Measurements from ENCODE around the gene SMIM21. TPM values are rescaled to one million over a fixed set of nuclear protein-coding genes. Genes with fewer than 3 reads are reported as not detected.
A peak's percentile ranks its signal among the peaks of the same experiment; 100 is the strongest.

The SMIM21 gene
- total RNA-seq, 6 experiments from 2014 or later: not detected

- Histone ChIP-seq H3K36me3 (no peaks in the 10 kb centered on the region), H3K27me3 (no peaks in the 10 kb centered on the region), H3K27ac (no peak overlapping the region), H3K9me3 (no peaks in the 10 kb centered on the region), H3K4me3 (no peak overlapping the region), H3K4me1 (no peaks in the 10 kb centered on the region)
- ATAC-seq (no peak), DNase-seq (no peak)
- TF ChIP-seq, protein P1, sequence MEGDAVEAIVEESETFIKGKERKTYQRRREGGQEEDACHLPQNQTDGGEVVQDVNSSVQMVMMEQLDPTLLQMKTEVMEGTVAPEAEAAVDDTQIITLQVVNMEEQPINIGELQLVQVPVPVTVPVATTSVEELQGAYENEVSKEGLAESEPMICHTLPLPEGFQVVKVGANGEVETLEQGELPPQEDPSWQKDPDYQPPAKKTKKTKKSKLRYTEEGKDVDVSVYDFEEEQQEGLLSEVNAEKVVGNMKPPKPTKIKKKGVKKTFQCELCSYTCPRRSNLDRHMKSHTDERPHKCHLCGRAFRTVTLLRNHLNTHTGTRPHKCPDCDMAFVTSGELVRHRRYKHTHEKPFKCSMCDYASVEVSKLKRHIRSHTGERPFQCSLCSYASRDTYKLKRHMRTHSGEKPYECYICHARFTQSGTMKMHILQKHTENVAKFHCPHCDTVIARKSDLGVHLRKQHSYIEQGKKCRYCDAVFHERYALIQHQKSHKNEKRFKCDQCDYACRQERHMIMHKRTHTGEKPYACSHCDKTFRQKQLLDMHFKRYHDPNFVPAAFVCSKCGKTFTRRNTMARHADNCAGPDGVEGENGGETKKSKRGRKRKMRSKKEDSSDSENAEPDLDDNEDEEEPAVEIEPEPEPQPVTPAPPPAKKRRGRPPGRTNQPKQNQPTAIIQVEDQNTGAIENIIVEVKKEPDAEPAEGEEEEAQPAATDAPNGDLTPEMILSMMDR (IDR thresholded peaks at IDR 0.05): no peak
- no peak for TF ChIP-seq POLR2A (IDR thresholded peaks at IDR 0.05)
- 66% methylated on average over 3 of the region's 17 CpGs for WGBS (ENCODE audit: insufficient coverage, low coverage, low lambda C conversion rate, missing lambda C conversion rate)
- intact Hi-C loops (cut with DNase I): no loop called here
Observed at GRCh38 chr18:75369026-75369721, 58.3 kb downstream of the SMIM21 start.

GRCh38 chr18:75365837-75366236 is 61.7 kb downstream of the SMIM21 start:
- Histone ChIP-seq H3K4me1 (no peaks in the 10 kb centered on the region), H3K27me3 (no peaks in the 10 kb centered on the region), H3K36me3 (no peaks in the 10 kb centered on the region), H3K4me3 (no peak overlapping the region), H3K27ac (no peak overlapping the region), H3K9me3 (no peaks in the 10 kb centered on the region)
- DNase-seq: no peak
- intact Hi-C loops (cut with DNase I): no loop called here
- TF ChIP-seq POLR2A (IDR thresholded peaks at IDR 0.05): no peak
- TF ChIP-seq, protein P1 (IDR thresholded peaks at IDR 0.05): no peak
- no peak for ATAC-seq
- 54% methylated on average over 1 of the region's 1 CpG for WGBS (ENCODE audit: insufficient coverage, low coverage, low lambda C conversion rate, missing lambda C conversion rate)

- Histone ChIP-seq H3K27me3 (no peaks in the 10 kb centered on the region), H3K36me3 (no peaks in the 10 kb centered on the region), H3K27ac (no peak overlapping the region), H3K9me3 (no peaks in the 10 kb centered on the region), H3K4me3 (no peak overlapping the region), H3K4me1 (no peaks in the 10 kb centered on the region)
- intact Hi-C loops (cut with DNase I): no loop called here
- 71% methylated on average over 3 of the region's 7 CpGs for WGBS (ENCODE audit: insufficient coverage, low coverage, low lambda C conversion rate, missing lambda C conversion rate)
- ATAC-seq (no peak), DNase-seq (no peak)
- TF ChIP-seq, protein P1 (IDR thresholded peaks at IDR 0.05): no peak
- TF ChIP-seq POLR2A (IDR thresholded peaks at IDR 0.05): no peak
Observed at GRCh38 chr18:75365254-75365629, 62.3 kb downstream of the SMIM21 start.

- Histone ChIP-seq H3K4me3 (no peak overlapping the region), H3K4me1 (no peaks in the 10 kb centered on the region), H3K36me3 (no peaks in the 10 kb centered on the region), H3K27me3 (no peaks in the 10 kb centered on the region), H3K9me3 (no peaks in the 10 kb centered on the region), H3K27ac (no peak overlapping the region)
- no peak for DNase-seq
- intact Hi-C loops (cut with DNase I): no loop called here
- 71% methylated on average over 9 of the region's 13 CpGs for WGBS (ENCODE audit: insufficient coverage, low coverage, low lambda C conversion rate, missing lambda C conversion rate)
- TF ChIP-seq, protein P1 (IDR thresholded peaks at IDR 0.05): no peak
- TF ChIP-seq POLR2A (IDR thresholded peaks at IDR 0.05): no peak
- ATAC-seq: peak in 1 of 4 donors; percentile 26
Observed at GRCh38 chr18:75364512-75365253, 62.8 kb downstream of the SMIM21 start.
